ENCODE measurements around the gene INCENP.

INCENP gene

DNA sequence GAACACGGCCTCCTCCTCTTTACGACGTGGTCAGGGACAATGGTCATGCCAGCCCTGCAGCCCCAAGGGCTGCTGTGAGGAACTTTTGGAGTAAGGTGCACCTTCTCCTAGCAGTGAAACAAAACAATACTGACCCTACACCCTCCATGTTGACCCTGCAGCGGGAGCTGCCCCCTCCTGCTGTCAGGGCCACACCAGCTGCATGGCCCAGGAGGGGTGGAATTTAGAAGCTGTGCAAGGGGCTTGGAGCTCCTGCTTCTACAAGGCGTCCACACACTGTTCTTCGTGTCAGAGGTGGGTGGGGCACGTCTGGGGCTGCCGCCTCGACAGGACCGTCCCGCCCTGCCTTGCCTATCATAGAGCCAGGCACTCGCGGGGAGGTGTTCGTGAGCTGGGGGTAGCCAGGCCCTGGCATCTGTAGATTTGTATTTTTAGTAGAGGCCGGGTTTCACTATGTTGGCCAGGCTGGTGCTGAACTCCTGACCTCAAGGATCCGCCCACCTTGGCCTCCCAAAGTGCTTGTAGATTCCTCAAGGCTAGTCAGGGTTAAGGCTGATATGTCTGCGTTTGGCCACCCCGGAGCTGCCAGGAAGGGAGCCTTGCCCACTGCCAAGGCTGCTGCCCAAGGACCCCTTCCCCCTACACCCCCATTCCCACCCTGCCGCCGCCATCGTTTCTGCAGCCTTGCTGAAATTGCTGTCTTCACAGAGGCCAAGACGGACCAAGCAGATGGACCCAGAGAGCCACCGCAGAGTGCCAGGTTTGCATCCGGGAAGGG lies 15.9 kb downstream of the INCENP start:
- TF ChIP-seq, protein P1, sequence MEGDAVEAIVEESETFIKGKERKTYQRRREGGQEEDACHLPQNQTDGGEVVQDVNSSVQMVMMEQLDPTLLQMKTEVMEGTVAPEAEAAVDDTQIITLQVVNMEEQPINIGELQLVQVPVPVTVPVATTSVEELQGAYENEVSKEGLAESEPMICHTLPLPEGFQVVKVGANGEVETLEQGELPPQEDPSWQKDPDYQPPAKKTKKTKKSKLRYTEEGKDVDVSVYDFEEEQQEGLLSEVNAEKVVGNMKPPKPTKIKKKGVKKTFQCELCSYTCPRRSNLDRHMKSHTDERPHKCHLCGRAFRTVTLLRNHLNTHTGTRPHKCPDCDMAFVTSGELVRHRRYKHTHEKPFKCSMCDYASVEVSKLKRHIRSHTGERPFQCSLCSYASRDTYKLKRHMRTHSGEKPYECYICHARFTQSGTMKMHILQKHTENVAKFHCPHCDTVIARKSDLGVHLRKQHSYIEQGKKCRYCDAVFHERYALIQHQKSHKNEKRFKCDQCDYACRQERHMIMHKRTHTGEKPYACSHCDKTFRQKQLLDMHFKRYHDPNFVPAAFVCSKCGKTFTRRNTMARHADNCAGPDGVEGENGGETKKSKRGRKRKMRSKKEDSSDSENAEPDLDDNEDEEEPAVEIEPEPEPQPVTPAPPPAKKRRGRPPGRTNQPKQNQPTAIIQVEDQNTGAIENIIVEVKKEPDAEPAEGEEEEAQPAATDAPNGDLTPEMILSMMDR (IDR thresholded peaks at IDR 0.05) = no peak
- Histone ChIP-seq H3K27ac (no peak overlapping the region), H3K4me3 (no peak overlapping the region), H3K36me3 (peaks cover 28 to 71% (median 50%) of the 10 kb centered on the region in 3 donors), H3K9me3 (no peaks in the 10 kb centered on the region), H3K4me1 (no peaks in the 10 kb centered on the region), H3K27me3 (no peaks in the 10 kb centered on the region)
- intact Hi-C loops (cut with DNase I; ENCODE audit: low total_unique reads) = no loop called here
- peak; percentile 9 to 47 for DNase-seq

GRCh38 chr11:62140304-62141110 lies 16.7 kb downstream of the INCENP start:
- H3K9me3 ChIP-seq = no peaks in the 10 kb centered on the region
- no peak overlapping the region for H3K4me3 ChIP-seq
- TF ChIP-seq, protein P1 (IDR thresholded peaks at IDR 0.05) = no peak
- peak; percentile 12 to 65 for DNase-seq
- H3K27ac ChIP-seq = no peak overlapping the region
- peaks cover 35 to 78% (median 58%) of the 10 kb centered on the region in 3 donors for H3K36me3 ChIP-seq
- no peaks in the 10 kb centered on the region for H3K4me1 ChIP-seq
- H3K27me3 ChIP-seq = no peaks in the 10 kb centered on the region
- intact Hi-C loops (cut with DNase I; ENCODE audit: low total_unique reads) = no loop called here

- no peaks in the 10 kb centered on the region for H3K9me3 ChIP-seq
- H3K27ac ChIP-seq = no peak overlapping the region
- H3K4me3 ChIP-seq = no peak overlapping the region
- no peaks in the 10 kb centered on the region for H3K27me3 ChIP-seq
- DNase-seq = peak; percentile 10 to 48
- H3K36me3 ChIP-seq = peaks cover 38 to 87% (median 67%) of the 10 kb centered on the region in 3 donors
- H3K4me1 ChIP-seq = no peaks in the 10 kb centered on the region
- TF ChIP-seq, protein P1 (IDR thresholded peaks at IDR 0.05) = no peak
- intact Hi-C loops (cut with DNase I; ENCODE audit: low total_unique reads) = no loop called here
These were observed 17.6 kb downstream of the INCENP start for GRCh38 chr11:62141111-62142042.

- intact Hi-C loops (cut with DNase I; ENCODE audit: low total_unique reads) = no loop called here
- H3K4me3 ChIP-seq = no peak overlapping the region
- DNase-seq = peak; percentile 9 to 42
- peaks cover 45 to 93% (median 73%) of the 10 kb centered on the region in 3 donors for H3K36me3 ChIP-seq
- TF ChIP-seq, protein P1 (IDR thresholded peaks at IDR 0.05) = no peak
- H3K27ac ChIP-seq = no peak overlapping the region
- H3K27me3 ChIP-seq = no peaks in the 10 kb centered on the region
- no peaks in the 10 kb centered on the region for H3K4me1 ChIP-seq
- H3K9me3 ChIP-seq = no peaks in the 10 kb centered on the region
These were observed 18.2 kb downstream of the INCENP start for GRCh38 chr11:62142043-62142375.

DNA sequence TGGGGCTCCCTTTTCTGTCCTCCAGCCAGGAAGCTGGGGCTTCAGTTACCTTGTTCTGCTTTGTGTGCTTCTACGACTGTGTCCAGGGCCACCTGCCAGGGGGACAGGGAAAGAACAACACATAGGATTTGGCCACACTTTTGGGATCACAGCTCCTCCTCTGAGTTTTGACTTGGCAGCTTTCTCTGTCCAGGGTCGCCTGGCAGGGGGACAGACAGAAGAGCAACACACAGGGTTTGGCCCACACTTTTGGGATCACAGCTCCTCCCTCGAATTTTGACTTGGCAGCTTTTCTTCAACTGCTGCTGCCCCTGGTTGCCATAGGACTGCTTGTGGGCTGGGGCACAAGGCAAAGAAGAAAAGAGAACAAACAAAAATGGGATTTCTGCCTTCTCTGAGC lies 19.1 kb downstream of the INCENP start:
- intact Hi-C loops (cut with DNase I; ENCODE audit: low total_unique reads) = no loop called here

More for the DNA sequence above, 19.1 kb downstream of the INCENP start:
- H3K27ac ChIP-seq = no peak overlapping the region
- no peaks in the 10 kb centered on the region for H3K27me3 ChIP-seq
- no peaks in the 10 kb centered on the region for H3K9me3 ChIP-seq
- peak in 1 of 2 donors; percentile 25 for DNase-seq
- H3K4me1 ChIP-seq = no peaks in the 10 kb centered on the region
- no peak overlapping the region for H3K4me3 ChIP-seq
- H3K36me3 ChIP-seq = peaks cover 52 to 100% (median 80%) of the 10 kb centered on the region in 3 donors
- TF ChIP-seq, protein P1 (IDR thresholded peaks at IDR 0.05) = no peak
